HG02973 (cell line): ENCODE measurements around the gene KRTAP2-3.
"Not testable (repeated sequence)": the region's sequence is repeated elsewhere in the genome, so short reads cannot be mapped to it uniquely, and the experiment has no call there.

Experiments used
- ATAC-seq: cut with Tn5 transposase; IDR thresholded peaks from one replicate; pipeline ENCODE4 v1.9.1; 2021; ENCODE audit warnings: moderate library complexity; ENCODE audit not compliant: unreplicated experiment

The KRTAP2-3 gene

GRCh38 chr17:41037853-41038350, 22.0 kb downstream of the KRTAP2-3 start:
- ATAC-seq = no peak

GRCh38 chr17:41034346-41034935, 25.5 kb downstream of the KRTAP2-3 start, which contains the start of gene KRTAP1-3:
KRTAP1-3 (minus strand) TSS chr17:41034874; CDS start chr17:41034821, 53 bp downstream.
- not testable (repeated sequence) for ATAC-seq

GRCh38 chr17:41029633-41030245, 30.2 kb downstream of the KRTAP2-3 start, which contains the start of gene KRTAP1-4:
KRTAP1-4 (minus strand) TSS chr17:41030195; CDS start chr17:41030078, 117 bp downstream.
- no peak for ATAC-seq

- ATAC-seq = no peak
These were observed 33.0 kb downstream of the KRTAP2-3 start, which contains the start of gene KRTAP1-5 for GRCh38 chr17:41026715-41027471. KRTAP1-5 (minus strand) TSS chr17:41027208; CDS start chr17:41027155, 53 bp downstream.

- ATAC-seq = no peak
These were observed 35.2 kb downstream of the KRTAP2-3 start for GRCh38 chr17:41024697-41025096.

- no peak for ATAC-seq
These were observed 39.6 kb downstream of the KRTAP2-3 start for GRCh38 chr17:41020336-41020735.

- ATAC-seq = no peak
These were observed 40.5 kb downstream of the KRTAP2-3 start for GRCh38 chr17:41019415-41019814.

- no peak for ATAC-seq
These were observed 41.4 kb downstream of the KRTAP2-3 start for GRCh38 chr17:41018541-41018940.

- ATAC-seq = no peak
These were observed 43.2 kb downstream of the KRTAP2-3 start for GRCh38 chr17:41016578-41017215.

- ATAC-seq = no peak
These were observed 44.5 kb downstream of the KRTAP2-3 start for GRCh38 chr17:41015454-41015853.

GRCh38 chr17:41013606-41014005, 46.3 kb downstream of the KRTAP2-3 start:
- no peak for ATAC-seq

- ATAC-seq = no peak
These were observed 46.7 kb downstream of the KRTAP2-3 start for GRCh38 chr17:41013181-41013580.

GRCh38 chr17:41012326-41013120, 47.4 kb downstream of the KRTAP2-3 start:
- ATAC-seq = no peak

- ATAC-seq = no peak
These were observed 49.5 kb downstream of the KRTAP2-3 start for GRCh38 chr17:41010441-41010840.

- ATAC-seq = no peak
These were observed 50.0 kb downstream of the KRTAP2-3 start for GRCh38 chr17:41009936-41010335.

- ATAC-seq = no peak
These were observed 50.6 kb downstream of the KRTAP2-3 start for GRCh38 chr17:41009301-41009760.
